Small intestine (tissue), 7 donors: ENCODE measurements around the gene NOL12. TPM values are rescaled to one million over a fixed set of nuclear protein-coding genes. Genes with fewer than 3 reads are reported as not detected.

Experiments used
- DNase-seq, 2 donors: peaks; one replicate each; pipeline versions ENCODE4 v3.0.0 to v3.0.0-alpha.2; 2013
- FAIRE-seq: peaks from 2 replicates; lab custom pipeline; 2012; peaks lifted over from hg19 to GRCh38; lab: Jason Lieb, UNC
- H3K27ac ChIP-seq, 3 donors: one replicate each; pipeline ENCODE4 v1.5.1; 2013; ENCODE audit warnings: low read length in 2 of 3, mild to moderate bottlenecking in 2 of 3, control low read depth in 1 of 3, inconsistent platforms in 1 of 3, low read depth in 1 of 3, moderate library complexity in 1 of 3
- H3K27me3 ChIP-seq, 3 donors: one replicate each; pipeline ENCODE4 v1.6.1; 2013; ENCODE audit warnings: low read length in 3 of 3, inconsistent platforms in 1 of 3; ENCODE audit not compliant: control insufficient read depth in 3 of 3, insufficient read depth in 3 of 3
- H3K36me3 ChIP-seq, 3 donors: one replicate each; pipeline ENCODE4 v1.6.1; 2013; ENCODE audit warnings: low read length in 3 of 3, inconsistent platforms in 1 of 3, low read depth in 1 of 3, mild to moderate bottlenecking in 1 of 3, moderate library complexity in 1 of 3; ENCODE audit not compliant: control insufficient read depth in 3 of 3, insufficient read depth in 2 of 3
- H3K4me1 ChIP-seq, 3 donors: one replicate each; pipeline ENCODE4 v1.6.1; 2013; ENCODE audit warnings: low read length in 2 of 3, inconsistent platforms in 1 of 3, low read depth in 1 of 3, mild to moderate bottlenecking in 1 of 3, moderate library complexity in 1 of 3; ENCODE audit not compliant: control insufficient read depth in 3 of 3, insufficient read depth in 2 of 3
- H3K4me3 ChIP-seq, 3 donors: one replicate each; pipeline ENCODE4 v1.5.1; 2013; ENCODE audit warnings: low read length in 3 of 3, control low read depth in 1 of 3, inconsistent platforms in 1 of 3, low read depth in 1 of 3, mild to moderate bottlenecking in 1 of 3, moderate library complexity in 1 of 3
- H3K9me3 ChIP-seq, 2 donors: one replicate each; pipeline ENCODE4 v1.6.1; 2013; ENCODE audit warnings: low read depth in 1 of 2, low read length in 1 of 2; ENCODE audit not compliant: control insufficient read depth in 2 of 2, insufficient read depth in 1 of 2
- WGBS, 3 donors: extraction: QIAGEN DNeasy Blood & Tissue Kit; methylation state at CpG; one replicate each; pipeline ENCODE4 v1.1.7; 2013; 5-methylcytosine and 5-hydroxymethylcytosine counted together
- polyA plus RNA-seq, 4 donors: library from polyadenylated mRNA; stranded (reverse) in 3 of 4; unstranded in 1 of 4; fragments of 200-250 nt in 3 of 4; fragments of 120-200 nt in 1 of 4; gene quantifications; one replicate each; pipeline versions ENCODE4 v1.2.1 to v1.2.3, GENCODE V29; 2013
- donor health status: healthy with polysubstance abuse.
- donor health status: control.
- donor health status: control.
- donor health status: Bipolar disorder and iron deficiency.
- donor health status: healthy.

The NOL12 gene
- polyA plus RNA-seq, 4 donors: 16.6 to 28.9 (median 23.3) TPM

GRCh38 chr22:37679670-37680069 is 6.5 kb upstream of the NOL12 start:
- FAIRE-seq (no peak), DNase-seq (no peak)
- Histone ChIP-seq H3K4me3 (no peak overlapping the region), H3K4me1 (peaks cover 0 to 18% (median 3%) of the 10 kb centered on the region in 3 donors), H3K27ac (no peak overlapping the region), H3K27me3 (no peaks in the 10 kb centered on the region), H3K9me3 (no peaks in the 10 kb centered on the region), H3K36me3 (peaks cover 0 to 11% (median 0%) of the 10 kb centered on the region in 3 donors)
- WGBS, 3 donors: 80 to 95% (median 91%) methylated on average over 8 of the region's 8 CpGs

- FAIRE-seq: no peak
- Histone ChIP-seq H3K9me3 (no peaks in the 10 kb centered on the region), H3K27ac (no peak overlapping the region), H3K4me3 (no peak overlapping the region), H3K27me3 (no peaks in the 10 kb centered on the region), H3K36me3 (peaks cover 0 to 11% (median 0%) of the 10 kb centered on the region in 3 donors), H3K4me1 (peaks cover 0 to 16% (median 3%) of the 10 kb centered on the region in 3 donors)
- WGBS, 3 donors: 81 to 88% (median 81%) methylated on average over 7 of the region's 7 CpGs
- DNase-seq: no peak
Measured at GRCh38 chr22:37680191-37680851, 5.8 kb upstream of the NOL12 start.

GRCh38 chr22:37681001-37681424 is 5.1 kb upstream of the NOL12 start:
- H3K27ac ChIP-seq: peak overlapping the region in 1 of 3 donors; percentile 17
- H3K4me3 ChIP-seq: no peak overlapping the region
- H3K4me1 ChIP-seq: peaks cover 0 to 23% (median 3%) of the 10 kb centered on the region in 3 donors
- H3K27me3 ChIP-seq: no peaks in the 10 kb centered on the region
- peaks cover 0 to 11% (median 0%) of the 10 kb centered on the region in 3 donors for H3K36me3 ChIP-seq
- peak in 1 of 2 donors; percentile 56 for DNase-seq
- FAIRE-seq: no peak
- H3K9me3 ChIP-seq: no peaks in the 10 kb centered on the region
- WGBS, 3 donors: 21 to 65% (median 42%) methylated on average over 2 of the region's 2 CpGs

- peak; percentile 90 for DNase-seq
- peaks cover 0 to 11% (median 0%) of the 10 kb centered on the region in 3 donors for H3K36me3 ChIP-seq
- FAIRE-seq: no peak
- peaks cover 0 to 23% (median 3%) of the 10 kb centered on the region in 3 donors for H3K4me1 ChIP-seq
- no peak overlapping the region for H3K4me3 ChIP-seq
- no peaks in the 10 kb centered on the region for H3K27me3 ChIP-seq
- 4 to 23% (median 4%) methylated on average over 6 of the region's 6 CpGs for WGBS, 3 donors
- no peaks in the 10 kb centered on the region for H3K9me3 ChIP-seq
- H3K27ac ChIP-seq: no peak overlapping the region
Measured at GRCh38 chr22:37681556-37682049, 4.5 kb upstream of the NOL12 start.

- Histone ChIP-seq H3K27me3 (no peaks in the 10 kb centered on the region), H3K36me3 (peaks cover 0 to 22% (median 3%) of the 10 kb centered on the region in 3 donors), H3K4me1 (peaks cover 7 to 23% (median 10%) of the 10 kb centered on the region in 3 donors), H3K4me3 (no peak overlapping the region), H3K27ac (peak overlapping the region; percentile 47 to 81 (median 69)), H3K9me3 (no peaks in the 10 kb centered on the region)
- 21 to 62% (median 38%) methylated on average over 16 of the region's 16 CpGs for WGBS, 3 donors
- FAIRE-seq (no peak), DNase-seq (peak; percentile 82 to 93)
Measured at GRCh38 chr22:37684803-37685615, 1.1 kb upstream of the NOL12 start.

- no peak overlapping the region for H3K27ac ChIP-seq
Measured at GRCh38 chr22:37690407-37690806, 4.3 kb downstream of the NOL12 start.

GRCh38 chr22:37690901-37691504 is 4.9 kb downstream of the NOL12 start:
- DNase-seq (no peak), FAIRE-seq (no peak)
- WGBS, 3 donors: 94 to 96% (median 95%) methylated on average over 17 to 18 of the region's 18 CpGs
- Histone ChIP-seq H3K27me3 (no peaks in the 10 kb centered on the region), H3K27ac (no peak overlapping the region), H3K4me1 (peaks cover 4 to 10% (median 10%) of the 10 kb centered on the region in 3 donors), H3K4me3 (no peak overlapping the region), H3K36me3 (peaks cover 14 to 69% (median 24%) of the 10 kb centered on the region in 3 donors), H3K9me3 (no peaks in the 10 kb centered on the region)

More at GRCh38 chr22:37690407-37690806, 4.3 kb downstream of the NOL12 start:
- FAIRE-seq (no peak), DNase-seq (no peak)
- no peak overlapping the region for H3K4me3 ChIP-seq
- peaks cover 4 to 14% (median 10%) of the 10 kb centered on the region in 3 donors for H3K4me1 ChIP-seq
- H3K27me3 ChIP-seq: no peaks in the 10 kb centered on the region
- H3K36me3 ChIP-seq: peaks cover 14 to 68% (median 24%) of the 10 kb centered on the region in 3 donors
- WGBS, 3 donors: 92 to 95% (median 93%) methylated on average over 7 of the region's 7 CpGs
- H3K9me3 ChIP-seq: no peaks in the 10 kb centered on the region
